ENCODE data around the gene TTYH3.
"Not testable (repeated sequence)": the region's sequence is repeated elsewhere in the genome, so short reads cannot be mapped to it uniquely, and the experiment has no call there.

TTYH3 gene

GRCh38 chr7:2689343-2689847, 57.6 kb downstream of the TTYH3 start:
- Histone ChIP-seq H3K79me1 (ENCODE audit: low read depth, low read length) (peaks cover 1% of the 10 kb centered on the region), H4K8ac (ENCODE audit: low read depth, low read length) (no peak overlapping the region), H3K36me3 (replicated peaks in 1 of 2; ENCODE audit: control insufficient read depth in 2 of 2, insufficient read depth in 2 of 2, low read length in 2 of 2) (no peaks in the 10 kb centered on the region), H3K14ac (ENCODE audit: low read length) (no peak overlapping the region), H2BK5ac (ENCODE audit: low read length) (peak overlapping the region; percentile 75), H3K27ac (replicated peaks; ENCODE audit: low read length) (no peak overlapping the region), H2BK120ac (ENCODE audit: low read depth, low read length) (no peak overlapping the region), H3K9me3 (replicated peaks in 1 of 2; ENCODE audit: control insufficient read depth in 2 of 2, insufficient read depth in 1 of 2, low read depth in 1 of 2, low read length in 2 of 2) (peaks cover 0 to 2% of the 10 kb centered on the region in 2 donors), H2AK5ac (ENCODE audit: low read depth, low read length) (peak overlapping the region; percentile 99), H3K4me3 (ENCODE audit: low read length in 2 of 2) (peak overlapping the region in 1 of 2 donors; percentile 21), H3K4ac (ENCODE audit: low read length) (no peak overlapping the region), H3K18ac (ENCODE audit: low read length) (peak overlapping the region; percentile 7), H2AFZ (ENCODE audit: low read length) (no peak overlapping the region), H3K27me3 (ENCODE audit: control insufficient read depth in 3 of 3, insufficient read depth in 3 of 3, low read depth in 1 of 3, low read length in 3 of 3) (peaks cover 15 to 56% (median 32%) of the 10 kb centered on the region in 3 experiments), H2BK15ac (ENCODE audit: low read length) (peak overlapping the region; percentile 64), H4K91ac (ENCODE audit: low read depth, low read length, poor library complexity) (peak overlapping the region; percentile 92), H2BK12ac (ENCODE audit: low read length) (peak overlapping the region; percentile 10), H3K4me1 (ENCODE audit: control insufficient read depth in 2 of 2, insufficient read depth in 1 of 2, low read depth in 1 of 2, low read length in 2 of 2) (peaks cover 6 to 8% of the 10 kb centered on the region in 2 donors), H3K4me2 (ENCODE audit: insufficient read depth, low read length, poor library complexity, severe bottlenecking) (no peak overlapping the region), H3K23ac (ENCODE audit: low read depth, low read length, poor library complexity) (peak overlapping the region; percentile 43), H3K9ac (ENCODE audit: low read depth, low read length, poor library complexity) (no peak overlapping the region)
- WGBS, 2 donors (ENCODE audit: extremely low coverage in 2 of 2, insufficient read length in 2 of 2, insufficient replicate concordance in 1 of 2) = no CpG with 5 or more reads among the region's 16 CpGs
- no peak for DNase-seq (ENCODE audit: low spot score)

DNA sequence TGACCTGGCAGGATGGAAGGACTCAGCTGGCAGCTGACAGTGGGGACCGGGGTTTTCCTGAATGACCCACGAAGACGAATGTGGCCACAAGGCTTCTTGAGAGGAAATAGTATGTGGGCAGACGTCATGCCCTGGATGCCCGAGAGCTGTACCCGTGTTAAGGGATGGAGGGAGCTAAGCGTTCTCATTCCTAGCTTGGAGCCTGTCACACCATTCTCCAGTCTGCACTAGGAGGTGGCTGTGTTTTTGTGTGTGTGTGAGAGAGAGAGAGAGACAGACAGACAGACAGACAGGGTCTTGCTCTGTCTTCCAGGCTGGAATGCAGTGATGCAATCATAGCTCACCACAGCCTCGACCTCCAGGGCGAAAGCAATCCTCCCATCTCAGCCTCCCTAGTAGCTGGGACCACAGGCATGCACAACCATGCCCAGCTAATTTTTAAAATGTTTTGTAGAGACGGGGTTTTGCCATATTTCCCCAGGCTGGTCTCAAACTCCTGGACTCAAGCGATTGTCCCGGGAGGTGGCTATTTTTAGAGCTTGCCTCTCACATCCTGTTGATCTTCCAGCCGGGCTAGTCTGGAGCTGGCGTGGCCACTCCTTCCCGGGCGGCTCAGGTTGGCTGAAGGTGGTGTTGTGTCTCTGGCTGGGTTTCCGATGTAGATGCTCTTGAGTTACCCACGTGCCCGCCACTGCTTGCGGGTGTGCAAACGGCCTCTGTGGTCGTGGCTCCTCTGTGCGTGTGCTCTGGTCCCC, 58.3 kb downstream of the TTYH3 start:
- H2BK12ac ChIP-seq (ENCODE audit: low read length) = no peak overlapping the region
- no peak overlapping the region for H4K8ac ChIP-seq (ENCODE audit: low read depth, low read length)
- peak overlapping the region; percentile 19 for H3K18ac ChIP-seq (ENCODE audit: low read length)
- peaks cover 15 to 56% (median 32%) of the 10 kb centered on the region in 3 experiments for H3K27me3 ChIP-seq (ENCODE audit: control insufficient read depth in 3 of 3, insufficient read depth in 3 of 3, low read depth in 1 of 3, low read length in 3 of 3)
- H3K14ac ChIP-seq (ENCODE audit: low read length) = peak overlapping the region; percentile 4
- no peaks in the 10 kb centered on the region for H3K36me3 ChIP-seq (replicated peaks in 1 of 2; ENCODE audit: control insufficient read depth in 2 of 2, insufficient read depth in 2 of 2, low read length in 2 of 2)
- no peak overlapping the region for H3K27ac ChIP-seq (replicated peaks; ENCODE audit: low read length)
- H3K79me1 ChIP-seq (ENCODE audit: low read depth, low read length) = peaks cover 1% of the 10 kb centered on the region
- H2AFZ ChIP-seq (ENCODE audit: low read length) = no peak overlapping the region
- H3K4me1 ChIP-seq (ENCODE audit: control insufficient read depth in 2 of 2, insufficient read depth in 1 of 2, low read depth in 1 of 2, low read length in 2 of 2) = peaks cover 6 to 8% of the 10 kb centered on the region in 2 donors
- no peak overlapping the region for H3K4me3 ChIP-seq (ENCODE audit: low read length in 2 of 2)
- DNase-seq (ENCODE audit: low spot score) = no peak
- H2BK5ac ChIP-seq (ENCODE audit: low read length) = peak overlapping the region; percentile 75
- no peak overlapping the region for H2BK120ac ChIP-seq (ENCODE audit: low read depth, low read length)
- no CpG with 5 or more reads among the region's 23 CpGs for WGBS, 2 donors (ENCODE audit: extremely low coverage in 2 of 2, insufficient read length in 2 of 2, insufficient replicate concordance in 1 of 2)
- H4K91ac ChIP-seq (ENCODE audit: low read depth, low read length, poor library complexity) = no peak overlapping the region
- H3K9me3 ChIP-seq (replicated peaks in 1 of 2; ENCODE audit: control insufficient read depth in 2 of 2, insufficient read depth in 1 of 2, low read depth in 1 of 2, low read length in 2 of 2) = no peaks in the 10 kb centered on the region
- peak overlapping the region; percentile 43 for H3K23ac ChIP-seq (ENCODE audit: low read depth, low read length, poor library complexity)
- peak overlapping the region; percentile 99 for H2AK5ac ChIP-seq (ENCODE audit: low read depth, low read length)
- H2BK15ac ChIP-seq (ENCODE audit: low read length) = peak overlapping the region; percentile 64
- H3K4ac ChIP-seq (ENCODE audit: low read length) = no peak overlapping the region
- no peak overlapping the region for H3K4me2 ChIP-seq (ENCODE audit: insufficient read depth, low read length, poor library complexity, severe bottlenecking)
- H3K9ac ChIP-seq (ENCODE audit: low read depth, low read length, poor library complexity) = no peak overlapping the region

GRCh38 chr7:2691011-2691707, 59.4 kb downstream of the TTYH3 start:
- no peaks in the 10 kb centered on the region for H3K9me3 ChIP-seq (replicated peaks in 1 of 2; ENCODE audit: control insufficient read depth in 2 of 2, insufficient read depth in 1 of 2, low read depth in 1 of 2, low read length in 2 of 2)
- no peak overlapping the region for H4K8ac ChIP-seq (ENCODE audit: low read depth, low read length)
- peaks cover 6 to 8% of the 10 kb centered on the region in 2 donors for H3K4me1 ChIP-seq (ENCODE audit: control insufficient read depth in 2 of 2, insufficient read depth in 1 of 2, low read depth in 1 of 2, low read length in 2 of 2)
- no peak overlapping the region for H2BK12ac ChIP-seq (ENCODE audit: low read length)
- H3K4me3 ChIP-seq (ENCODE audit: low read length in 2 of 2) = no peak overlapping the region
- no peak overlapping the region for H3K18ac ChIP-seq (ENCODE audit: low read length)
- H3K36me3 ChIP-seq (replicated peaks in 1 of 2; ENCODE audit: control insufficient read depth in 2 of 2, insufficient read depth in 2 of 2, low read length in 2 of 2) = no peaks in the 10 kb centered on the region
- H3K79me1 ChIP-seq (ENCODE audit: low read depth, low read length) = peaks cover 1% of the 10 kb centered on the region
- H3K4me2 ChIP-seq (ENCODE audit: insufficient read depth, low read length, poor library complexity, severe bottlenecking) = no peak overlapping the region
- no peak overlapping the region for H3K14ac ChIP-seq (ENCODE audit: low read length)
- peaks cover 15 to 51% (median 32%) of the 10 kb centered on the region in 3 experiments for H3K27me3 ChIP-seq (ENCODE audit: control insufficient read depth in 3 of 3, insufficient read depth in 3 of 3, low read depth in 1 of 3, low read length in 3 of 3)
- no peak overlapping the region for H3K4ac ChIP-seq (ENCODE audit: low read length)
- H2BK5ac ChIP-seq (ENCODE audit: low read length) = no peak overlapping the region
- DNase-seq (ENCODE audit: low spot score) = no peak
- no peak overlapping the region for H3K9ac ChIP-seq (ENCODE audit: low read depth, low read length, poor library complexity)
- no peak overlapping the region for H4K91ac ChIP-seq (ENCODE audit: low read depth, low read length, poor library complexity)
- no peak overlapping the region for H3K27ac ChIP-seq (replicated peaks; ENCODE audit: low read length)
- no peak overlapping the region for H3K23ac ChIP-seq (ENCODE audit: low read depth, low read length, poor library complexity)
- H2BK120ac ChIP-seq (ENCODE audit: low read depth, low read length) = no peak overlapping the region
- WGBS, 2 donors (ENCODE audit: extremely low coverage in 2 of 2, insufficient read length in 2 of 2, insufficient replicate concordance in 1 of 2) = no CpG with 5 or more reads among the region's 18 CpGs
- no peak overlapping the region for H2BK15ac ChIP-seq (ENCODE audit: low read length)
- no peak overlapping the region for H2AK5ac ChIP-seq (ENCODE audit: low read depth, low read length)
- no peak overlapping the region for H2AFZ ChIP-seq (ENCODE audit: low read length)

DNA sequence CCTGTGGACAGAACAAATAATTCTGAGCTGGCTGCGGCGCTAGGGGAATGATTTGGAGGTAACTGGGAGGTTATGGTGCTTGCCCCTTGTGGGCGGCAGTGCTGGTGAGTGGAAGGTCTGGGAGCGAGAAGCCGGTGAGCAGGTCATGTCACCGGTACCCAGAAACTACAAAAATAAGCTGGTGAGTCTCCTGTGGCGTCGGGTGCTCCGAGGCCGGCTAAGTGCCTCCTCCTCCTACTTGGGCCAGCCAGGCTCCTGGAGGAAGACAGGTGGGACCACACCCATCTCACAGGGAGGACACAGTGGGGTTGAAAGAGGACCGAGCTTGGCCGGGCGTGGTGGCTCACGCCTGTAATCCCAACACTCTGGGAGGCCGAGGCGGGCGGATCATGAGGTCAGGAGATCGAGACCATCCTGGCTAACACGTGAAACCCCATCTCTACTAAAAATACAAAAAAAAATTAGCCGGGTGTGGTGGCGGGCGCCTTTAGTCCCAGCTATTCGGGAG, 60.2 kb downstream of the TTYH3 start:
- not testable (repeated sequence) for H2BK15ac ChIP-seq (ENCODE audit: low read length); H3K9me3 ChIP-seq (replicated peaks in 1 of 2; ENCODE audit: control insufficient read depth in 2 of 2, insufficient read depth in 1 of 2, low read depth in 1 of 2, low read length in 2 of 2); H2BK12ac ChIP-seq (ENCODE audit: low read length); H2AK5ac ChIP-seq (ENCODE audit: low read depth, low read length); H3K4me3 ChIP-seq (ENCODE audit: low read length in 2 of 2); H3K23ac ChIP-seq (ENCODE audit: low read depth, low read length, poor library complexity); H4K91ac ChIP-seq (ENCODE audit: low read depth, low read length, poor library complexity); H3K79me1 ChIP-seq (ENCODE audit: low read depth, low read length); DNase-seq (ENCODE audit: low spot score); H4K8ac ChIP-seq (ENCODE audit: low read depth, low read length); H3K4me2 ChIP-seq (ENCODE audit: insufficient read depth, low read length, poor library complexity, severe bottlenecking); H3K9ac ChIP-seq (ENCODE audit: low read depth, low read length, poor library complexity); H3K27ac ChIP-seq (replicated peaks; ENCODE audit: low read length); H3K36me3 ChIP-seq (replicated peaks in 1 of 2; ENCODE audit: control insufficient read depth in 2 of 2, insufficient read depth in 2 of 2, low read length in 2 of 2); H2AFZ ChIP-seq (ENCODE audit: low read length); H3K4me1 ChIP-seq (ENCODE audit: control insufficient read depth in 2 of 2, insufficient read depth in 1 of 2, low read depth in 1 of 2, low read length in 2 of 2); H2BK120ac ChIP-seq (ENCODE audit: low read depth, low read length); H3K4ac ChIP-seq (ENCODE audit: low read length); H2BK5ac ChIP-seq (ENCODE audit: low read length)
- WGBS, 2 donors (ENCODE audit: extremely low coverage in 2 of 2, insufficient read length in 2 of 2, insufficient replicate concordance in 1 of 2) = no CpG with 5 or more reads among the region's 23 CpGs
- peak overlapping the region; percentile 71 for H3K14ac ChIP-seq (ENCODE audit: low read length)
- peaks cover 15 to 44% (median 32%) of the 10 kb centered on the region in 3 experiments for H3K27me3 ChIP-seq (ENCODE audit: control insufficient read depth in 3 of 3, insufficient read depth in 3 of 3, low read depth in 1 of 3, low read length in 3 of 3)
- H3K18ac ChIP-seq (ENCODE audit: low read length) = peak overlapping the region; percentile 17

Measured in neuronal stem cell (in vitro differentiated cells).